SW 1271 (cell line): Measurements from ENCODE around the gene GLOD5.

Experiments used
- DNase-seq, 2 experiments: peaks; one replicate each; lab custom pipeline; 2025; lab: John Stamatoyannopoulos, UW

GLOD5 gene

GRCh38 chrX:48761674-48762471, at the start of gene GLOD5:
GLOD5 (plus strand) TSS chrX:48761747; CDS start chrX:48761791, 44 bp downstream.
- DNase-seq = no peak

- no peak for DNase-seq
Observed at GRCh38 chrX:48711929-48712505, 49.5 kb upstream of the GLOD5 start.

GRCh38 chrX:48713847-48714246, 47.7 kb upstream of the GLOD5 start:
- no peak for DNase-seq

GRCh38 chrX:48714573-48714972, 47.0 kb upstream of the GLOD5 start:
- DNase-seq = no peak

GRCh38 chrX:48715072-48715471, 46.5 kb upstream of the GLOD5 start:
- no peak for DNase-seq

- DNase-seq = no peak
Observed at GRCh38 chrX:48715876-48716502, 45.6 kb upstream of the GLOD5 start.

DNA sequence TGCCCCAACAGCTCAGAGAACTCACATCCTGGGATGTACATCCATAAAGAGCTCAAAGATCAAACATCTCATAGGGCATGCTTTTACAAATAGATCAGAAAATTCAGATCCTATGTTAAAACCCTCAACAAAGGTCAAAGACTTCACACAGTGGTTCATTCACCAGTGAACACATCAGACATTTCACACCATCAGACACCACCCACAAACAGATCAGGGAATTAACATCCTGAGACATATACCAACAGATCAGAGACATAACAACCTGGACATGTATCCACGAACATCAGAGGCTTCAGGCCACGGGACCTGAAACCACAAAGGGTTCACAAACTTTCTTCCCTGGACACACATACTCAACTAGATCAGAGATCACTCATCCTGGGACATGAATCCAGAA, 41.6 kb upstream of the GLOD5 start:
- DNase-seq = no peak

- DNase-seq = no peak
Observed at GRCh38 chrX:48720577-48721250, 40.8 kb upstream of the GLOD5 start.

GRCh38 chrX:48721916-48722315, 39.6 kb upstream of the GLOD5 start:
- no peak for DNase-seq

DNA sequence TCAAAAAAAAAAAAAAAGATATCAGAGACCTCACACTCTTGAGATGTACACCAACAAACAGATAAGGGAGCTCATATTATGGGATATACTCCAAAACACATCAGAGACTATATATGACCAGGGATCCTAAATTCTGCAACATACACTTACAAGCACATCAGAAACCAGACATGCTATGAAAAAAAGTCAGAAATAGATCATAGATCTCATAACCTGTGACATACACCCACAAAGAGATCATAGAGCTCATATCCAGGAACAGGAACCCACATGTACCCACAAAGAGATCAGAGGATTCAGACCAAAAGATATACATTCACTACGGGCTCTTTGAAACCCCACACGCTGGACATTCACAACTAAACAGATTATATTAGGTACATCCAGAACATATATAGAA, 35.0 kb upstream of the GLOD5 start:
- no peak for DNase-seq

GRCh38 chrX:48728653-48729052, 32.9 kb upstream of the GLOD5 start:
- DNase-seq = no peak

DNA sequence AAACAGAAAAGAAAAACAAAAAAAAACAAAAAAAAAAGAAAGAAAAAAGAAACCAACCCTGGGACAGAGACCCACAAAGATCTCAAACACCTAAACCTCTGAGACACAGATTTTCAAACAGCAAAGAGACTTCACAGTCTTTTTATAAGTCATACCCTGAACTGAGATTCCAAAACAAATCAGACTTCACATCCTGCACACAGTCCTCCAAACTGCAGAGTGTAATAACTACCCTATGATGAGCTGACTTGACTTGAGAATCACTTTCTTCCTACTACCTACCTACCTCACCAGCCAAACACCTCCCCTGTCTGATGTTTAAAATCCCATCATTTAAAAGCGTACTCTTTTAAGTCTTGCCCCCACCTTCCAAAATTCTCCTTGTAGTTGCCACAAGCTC, 25.2 kb upstream of the GLOD5 start:
- no peak for DNase-seq

DNA sequence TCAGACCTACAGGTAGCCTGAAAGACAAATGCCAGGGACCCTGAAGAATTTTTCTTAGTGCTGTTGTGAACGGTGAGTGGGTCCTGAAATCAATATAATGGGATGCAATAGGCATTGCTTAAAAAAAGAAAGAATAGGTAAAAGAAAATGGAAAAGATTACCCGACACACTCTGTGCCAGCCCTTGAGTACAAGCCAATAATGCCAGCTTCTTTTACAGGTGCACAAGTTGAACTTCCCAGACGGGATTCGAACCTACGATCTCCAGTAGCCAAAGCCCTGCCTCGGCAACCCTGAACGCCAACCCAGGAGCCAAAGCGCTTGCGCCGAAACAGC, 24.7 kb upstream of the GLOD5 start:
- DNase-seq = no peak

GRCh38 chrX:48737213-48737938, 24.2 kb upstream of the GLOD5 start:
- peak; percentile 67 to 87 for DNase-seq

DNA sequence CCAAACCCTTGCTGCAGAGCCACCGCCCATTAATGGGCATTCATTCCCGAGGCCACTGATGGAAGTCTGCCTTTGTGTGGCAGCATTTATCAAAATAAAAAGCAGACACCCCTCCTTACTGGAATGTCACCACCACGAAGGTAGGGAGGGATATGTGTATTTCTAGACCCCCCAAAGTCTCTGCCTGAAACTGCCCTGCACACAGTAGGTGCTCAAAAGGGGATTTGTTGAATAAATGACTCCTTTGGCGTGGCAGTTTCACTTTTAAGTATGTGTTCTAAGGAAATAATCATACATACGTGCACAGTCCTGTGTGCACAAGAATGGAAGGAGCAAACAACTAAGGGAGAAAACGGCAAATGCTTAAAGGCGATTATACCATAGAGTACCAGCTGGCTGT, 23.6 kb upstream of the GLOD5 start:
- no peak for DNase-seq

- no peak for DNase-seq
Observed at GRCh38 chrX:48741834-48742233, 19.7 kb upstream of the GLOD5 start.

DNA sequence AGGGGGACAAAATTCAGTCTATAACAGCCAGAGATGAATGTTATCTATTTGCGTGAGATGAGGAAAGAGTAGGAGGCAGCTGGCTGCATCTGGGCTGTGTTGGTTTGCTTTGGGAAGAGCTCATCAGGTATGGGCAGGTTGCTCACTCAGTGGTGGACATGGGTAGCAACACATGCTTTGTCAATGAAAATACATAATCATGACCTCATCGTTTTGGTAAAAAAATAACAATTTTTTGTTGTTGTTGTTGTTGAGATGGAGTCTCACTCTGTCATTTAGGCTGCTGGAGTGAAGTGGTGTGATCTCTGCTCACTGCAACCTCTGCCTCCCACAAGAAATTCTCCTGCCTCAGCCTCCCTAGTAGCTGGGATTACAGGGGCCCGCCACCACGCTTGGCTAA, 16.3 kb upstream of the GLOD5 start:
- DNase-seq = no peak

GRCh38 chrX:48747415-48748016, 14.0 kb upstream of the GLOD5 start:
- DNase-seq = no peak

DNA sequence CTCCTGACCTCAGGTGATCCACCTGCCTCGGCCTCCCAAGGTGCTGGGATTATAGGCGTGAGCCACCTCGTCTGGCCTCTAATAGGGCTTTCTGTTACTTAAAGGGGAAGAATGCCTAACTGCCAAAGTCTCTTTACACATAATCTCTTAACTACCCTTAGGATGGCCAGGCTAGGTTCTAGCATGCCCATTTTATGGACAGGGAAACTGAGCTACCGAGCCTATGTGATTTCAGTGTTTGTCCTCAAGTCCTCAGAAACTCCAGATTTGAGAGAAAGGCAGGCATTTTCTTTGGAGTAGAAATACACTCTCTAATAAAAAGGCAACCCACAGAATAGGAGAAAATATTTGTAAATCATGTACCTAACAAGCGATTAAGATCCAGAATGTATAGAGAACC, 12.4 kb upstream of the GLOD5 start:
- no peak for DNase-seq

GRCh38 chrX:48751343-48751742, 10.2 kb upstream of the GLOD5 start:
- no peak for DNase-seq

- DNase-seq = no peak
Observed at GRCh38 chrX:48752498-48752897, 9.0 kb upstream of the GLOD5 start.

GRCh38 chrX:48753708-48754228, 7.8 kb upstream of the GLOD5 start:
- no peak for DNase-seq
